HG03045 (cell line): ENCODE measurements around the gene CEP85L.

ENCODE experiments used
- ATAC-seq: cut with Tn5 transposase; IDR thresholded peaks from one replicate; pipeline ENCODE4 v1.9.1; 2021; ENCODE audit warnings: mild to moderate bottlenecking, moderate library complexity; ENCODE audit not compliant: unreplicated experiment

CEP85L gene

DNA sequence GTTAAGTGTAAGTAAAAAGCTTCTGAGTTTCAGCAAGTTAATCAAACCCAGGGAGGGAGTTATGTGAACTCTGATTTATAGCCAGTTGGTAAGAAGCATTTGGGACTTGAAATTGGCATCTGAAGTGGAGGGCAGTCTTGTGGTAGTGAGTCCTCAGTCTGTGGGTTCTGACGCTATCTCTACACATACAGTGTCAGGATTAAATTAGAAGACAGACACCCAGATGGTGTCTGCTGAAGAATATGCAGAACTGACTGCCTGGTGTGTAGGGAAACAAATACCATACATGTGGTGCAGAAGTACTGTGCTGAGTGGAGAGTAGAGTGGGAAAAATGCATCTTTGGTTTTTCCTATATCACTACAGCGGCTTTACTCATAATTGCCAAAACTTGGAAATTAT, 146.8 kb downstream of the CEP85L start:
- ATAC-seq: no peak

DNA sequence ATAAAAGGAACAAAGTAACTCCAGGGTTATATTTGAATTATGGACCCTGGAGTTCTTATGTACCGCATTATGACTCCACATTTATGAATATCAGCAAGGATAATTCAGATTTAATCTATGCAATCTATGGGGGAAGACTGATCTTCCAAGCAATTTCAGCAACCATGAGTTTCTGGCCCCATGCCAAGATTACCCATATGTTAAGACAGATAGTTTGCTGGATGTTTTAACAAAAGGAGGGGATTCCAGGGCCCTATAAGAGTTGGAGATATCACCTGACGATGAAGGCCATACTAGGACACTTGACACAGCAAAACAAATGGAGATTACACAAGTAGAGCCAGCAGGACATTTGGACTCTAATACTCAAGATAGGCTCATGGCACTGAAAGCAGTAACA, 149.2 kb downstream of the CEP85L start:
- no peak for ATAC-seq

DNA sequence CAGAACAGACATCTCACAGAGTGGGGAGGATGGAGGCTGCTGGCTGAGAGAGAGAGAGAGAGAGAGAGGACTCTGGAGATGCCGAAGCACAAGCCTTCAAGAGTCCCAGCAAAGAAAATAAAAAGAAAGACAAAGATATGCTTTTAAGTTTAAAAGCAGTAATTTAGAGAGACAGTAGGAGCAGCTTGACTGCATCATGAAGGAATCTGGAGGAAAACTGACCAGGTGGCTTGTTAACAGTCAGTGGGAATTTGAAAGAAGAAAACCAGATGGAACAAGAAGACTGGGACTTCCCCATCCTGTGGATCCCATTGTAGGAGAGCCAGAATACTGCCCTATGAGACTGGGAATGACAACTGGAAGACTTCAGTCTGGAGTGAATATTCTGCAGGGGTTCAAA, 149.6 kb downstream of the CEP85L start:
- ATAC-seq: no peak

DNA sequence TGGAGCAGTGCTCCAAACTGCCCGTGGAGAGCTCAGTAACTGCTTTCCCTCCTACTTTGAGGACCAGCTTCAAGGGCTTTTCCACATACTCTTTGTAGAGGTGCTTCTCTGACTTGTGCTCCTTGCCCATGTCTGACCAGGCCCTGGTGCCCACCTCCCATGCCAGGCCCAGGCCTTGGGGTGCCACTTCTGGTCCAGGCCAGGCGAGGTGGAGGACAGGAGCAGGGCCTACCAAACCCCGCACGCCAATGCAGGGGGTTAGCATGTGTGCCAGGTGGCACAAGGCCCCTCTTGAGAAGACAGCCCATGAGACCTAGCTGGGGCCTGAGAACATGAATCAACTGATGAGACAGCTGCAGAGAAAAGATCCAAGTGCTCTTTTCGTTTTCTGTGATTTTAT, 150.3 kb downstream of the CEP85L start:
- ATAC-seq: no peak

DNA sequence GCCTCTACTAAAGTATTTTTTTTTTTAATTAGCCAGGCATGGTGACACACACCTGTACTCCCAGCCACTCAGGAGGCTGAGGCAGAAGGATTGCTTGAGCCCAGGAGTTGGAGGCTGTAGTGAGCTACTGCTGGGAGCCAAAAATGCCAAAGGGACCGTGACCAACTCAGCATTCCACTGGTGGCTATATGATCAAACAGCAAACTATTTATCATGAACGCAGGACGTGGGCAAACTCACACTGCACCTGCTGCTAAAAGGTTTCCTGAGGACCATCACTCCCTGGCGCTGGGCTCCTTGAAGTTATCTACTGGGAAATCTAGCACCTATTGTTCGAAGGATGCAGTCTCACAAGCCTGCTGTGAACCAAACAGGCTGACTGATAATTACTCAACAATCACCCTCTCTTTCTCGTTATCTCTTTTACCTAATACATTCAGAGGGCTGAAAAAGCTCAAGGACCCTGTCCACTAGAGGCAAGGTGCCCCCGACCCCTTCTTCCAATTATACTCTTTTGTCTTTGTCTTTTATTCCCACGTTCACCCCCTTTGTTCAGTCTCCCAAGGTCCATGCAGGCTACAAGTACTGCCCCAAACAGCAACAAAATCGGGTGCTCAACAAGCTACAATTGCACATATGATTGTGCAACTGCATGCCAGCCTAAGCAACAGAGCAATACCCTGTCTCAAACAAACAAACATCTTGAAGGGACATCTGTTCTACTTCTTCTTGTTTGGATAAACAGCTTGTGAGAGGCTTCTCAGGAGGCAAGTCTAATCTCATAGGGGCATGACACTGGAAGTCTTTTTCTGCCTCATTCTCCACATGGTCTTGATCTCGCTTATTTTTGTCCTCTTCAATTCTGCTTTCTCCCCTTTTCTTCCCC, 151.0 kb downstream of the CEP85L start:
- ATAC-seq: no peak

DNA sequence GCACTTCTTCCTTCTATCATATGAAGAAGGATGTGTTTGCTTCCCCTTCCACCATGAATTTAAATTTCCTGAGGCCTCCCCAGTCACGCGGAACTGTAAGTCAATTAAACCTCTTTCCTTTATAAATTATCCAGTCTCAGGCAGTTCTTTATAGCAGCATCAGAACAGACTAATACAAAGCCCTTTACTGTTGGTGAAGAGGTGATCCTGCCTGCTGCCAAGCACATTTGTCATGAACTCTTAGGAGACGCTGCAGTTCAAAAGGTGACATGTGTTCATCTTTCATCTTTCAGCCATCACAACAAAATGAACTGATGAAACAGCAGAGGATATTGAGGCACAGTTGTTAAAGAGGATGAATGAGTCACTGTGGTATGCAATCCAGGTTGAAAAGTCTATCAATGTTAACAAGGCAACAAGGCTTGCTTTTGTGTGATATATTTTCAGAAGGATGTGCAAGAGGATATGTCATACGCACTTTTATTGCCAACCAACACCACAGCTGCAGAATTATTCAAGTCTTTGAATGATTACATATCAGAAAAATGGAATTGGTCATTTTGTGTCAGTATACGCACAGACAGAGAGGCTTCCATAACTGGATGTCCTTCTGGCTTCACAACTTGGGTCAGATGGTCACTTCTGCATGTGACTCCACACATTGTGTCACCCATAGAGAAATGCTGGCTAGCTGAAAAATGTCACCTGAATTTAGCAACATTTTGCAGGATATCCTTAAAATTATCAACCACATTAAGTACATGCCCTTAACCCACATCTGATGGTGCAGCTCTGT, 155.7 kb downstream of the CEP85L start:
- no peak for ATAC-seq

DNA sequence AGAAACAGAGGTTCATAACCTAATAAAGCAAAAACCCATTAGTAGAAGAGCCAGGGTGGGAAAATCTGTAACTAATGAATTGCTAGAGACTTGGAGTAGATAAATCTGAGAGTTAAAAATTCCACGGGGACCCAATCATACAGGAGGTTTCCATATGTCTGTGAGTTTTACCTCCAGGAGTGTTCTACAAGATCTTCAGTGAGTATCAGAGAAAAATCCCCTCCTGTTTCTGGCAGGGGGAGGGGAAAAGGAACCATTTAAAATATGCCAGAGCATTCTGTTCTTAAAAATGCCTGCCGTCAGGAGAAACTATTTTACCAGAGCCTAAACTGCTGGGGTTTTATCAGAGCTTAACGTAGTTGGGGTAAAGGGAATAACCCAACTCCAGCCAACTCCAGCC, 157.3 kb downstream of the CEP85L start:
- no peak for ATAC-seq

DNA sequence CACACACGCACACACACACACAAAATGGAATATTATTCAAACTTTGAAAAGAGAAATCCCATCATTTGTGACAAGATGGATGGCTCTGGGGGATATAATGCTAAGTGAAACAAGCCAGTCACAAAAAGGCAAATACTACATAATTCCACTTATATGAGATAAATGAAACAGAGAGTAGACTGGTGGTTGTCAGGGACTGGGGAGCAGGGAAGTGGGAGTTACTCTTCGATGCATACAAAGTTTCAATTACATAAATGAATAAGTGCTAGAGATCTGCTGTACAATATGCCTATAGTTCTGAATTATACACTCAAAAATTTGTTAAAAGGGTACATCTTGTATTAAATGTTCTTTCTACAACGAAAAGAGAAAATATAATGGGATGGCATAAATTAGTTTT, 161.4 kb downstream of the CEP85L start:
- no peak for ATAC-seq

DNA sequence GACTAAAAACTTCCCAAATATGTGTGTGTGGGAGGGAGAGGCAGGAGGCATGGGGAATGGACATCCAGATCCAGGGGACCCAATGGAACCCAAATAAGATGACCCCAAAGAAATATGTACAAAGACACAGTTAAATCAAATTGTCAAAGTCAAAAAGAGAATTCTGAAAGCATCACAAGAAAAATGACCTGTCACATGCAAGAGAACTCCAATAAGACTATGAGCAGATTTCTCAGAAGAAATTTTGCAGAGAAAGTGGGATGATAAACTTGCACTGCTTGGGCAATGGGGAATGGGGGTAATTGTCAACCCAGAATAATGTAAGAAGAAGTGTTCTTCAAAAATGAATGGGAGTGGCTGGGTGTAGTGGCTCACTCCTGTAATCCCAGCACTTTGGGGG, 162.8 kb downstream of the CEP85L start:
- ATAC-seq: no peak

DNA sequence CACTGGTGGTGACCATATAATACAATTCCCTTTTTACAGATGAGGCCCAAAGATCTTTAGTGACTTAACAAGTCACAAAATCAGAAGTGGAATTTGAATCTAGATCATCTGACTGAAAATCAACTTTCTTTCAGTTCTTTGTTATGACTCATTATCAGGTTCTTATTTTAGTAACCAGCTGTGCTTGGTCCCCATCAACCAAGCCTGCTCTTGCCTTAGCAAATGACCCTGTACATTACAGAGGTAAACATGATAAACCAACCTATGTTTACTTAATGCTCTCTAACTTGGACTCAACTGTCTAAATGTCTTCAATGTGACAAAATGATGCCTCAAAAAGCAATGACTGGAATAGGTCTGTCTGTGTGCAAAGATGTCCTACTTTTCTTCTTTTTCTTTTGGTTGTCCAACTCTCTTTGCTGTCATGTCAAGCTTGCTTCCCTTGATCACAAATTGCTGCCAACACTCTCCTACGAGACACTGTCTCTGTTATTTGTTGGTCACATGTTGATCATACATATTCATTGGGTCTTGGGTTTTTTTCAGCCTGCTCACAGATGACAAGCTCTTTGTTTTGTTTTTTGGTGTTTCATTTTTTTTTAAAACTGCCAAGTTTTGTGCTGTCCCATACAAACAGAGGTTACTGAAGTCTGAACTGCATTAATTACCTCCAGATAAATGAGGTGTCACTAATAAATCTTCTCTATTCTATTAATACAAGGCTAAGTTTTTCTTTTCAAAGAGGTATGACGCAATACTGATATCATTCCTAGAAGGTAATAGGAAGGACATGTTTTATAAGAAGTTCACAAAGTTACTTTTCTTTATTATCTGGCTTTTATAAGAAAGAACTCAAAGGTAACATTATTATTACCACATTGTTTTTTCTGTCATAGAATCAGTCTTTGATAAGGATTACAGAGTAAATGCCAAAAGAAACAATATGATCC, 165.5 kb downstream of the CEP85L start:
- peak; percentile 94 for ATAC-seq

DNA sequence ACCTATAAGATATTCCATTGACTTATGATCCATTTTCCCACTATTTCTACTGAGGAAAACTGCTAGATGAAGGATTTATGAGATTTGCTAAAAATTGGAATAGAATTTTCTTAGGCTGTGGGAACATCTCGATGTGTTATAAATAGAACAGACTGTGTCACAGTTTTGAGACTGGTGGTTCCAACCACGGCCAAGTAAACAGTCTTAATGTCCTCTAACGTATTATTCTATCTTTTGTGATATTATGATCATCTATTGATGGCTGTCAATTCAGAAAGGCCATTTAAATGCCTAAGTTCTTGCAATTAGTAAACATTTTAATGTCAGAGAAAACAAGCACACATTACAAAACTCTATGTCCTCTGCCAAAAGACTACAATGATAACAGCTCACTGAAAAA, 174.8 kb downstream of the CEP85L start:
- no peak for ATAC-seq

DNA sequence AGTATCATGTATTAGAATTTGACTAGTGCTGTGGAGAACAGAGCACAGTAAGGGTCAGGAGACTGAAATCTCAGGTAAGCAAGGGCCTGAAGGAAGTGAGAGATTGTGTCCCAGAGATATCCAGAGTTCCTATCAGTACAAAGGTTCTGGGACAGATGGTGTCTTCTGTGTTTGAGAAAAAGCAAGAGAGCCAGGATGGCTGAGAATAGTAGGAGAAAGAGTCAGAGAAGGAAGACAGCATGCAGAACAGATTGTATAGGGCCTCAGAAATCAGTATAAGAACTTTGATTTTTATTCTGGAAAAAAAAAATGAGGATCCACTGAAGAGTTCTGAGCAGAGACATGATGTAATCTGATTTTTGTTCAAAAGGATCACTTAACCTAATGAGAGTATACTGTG, 178.1 kb downstream of the CEP85L start:
- ATAC-seq: no peak

DNA sequence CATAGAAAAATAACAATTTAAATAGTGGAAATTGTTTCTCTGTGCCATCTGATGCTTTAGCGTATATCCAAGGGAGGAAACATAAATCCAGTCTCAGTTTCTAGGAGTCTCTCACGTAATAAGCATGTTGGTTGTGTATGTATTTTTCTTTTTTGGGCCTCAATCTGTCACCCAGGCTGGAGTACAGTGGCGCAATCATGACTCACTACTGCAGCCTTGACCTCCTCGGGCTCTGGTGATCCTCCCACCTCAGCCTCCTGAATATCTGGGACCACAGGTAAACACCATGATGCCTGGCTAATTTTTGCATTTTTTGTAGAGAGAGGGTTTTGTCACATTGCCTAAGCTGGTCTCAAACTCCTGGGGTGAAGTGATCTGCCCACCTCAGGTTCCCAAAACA, 181.9 kb downstream of the CEP85L start:
- ATAC-seq: no peak

DNA sequence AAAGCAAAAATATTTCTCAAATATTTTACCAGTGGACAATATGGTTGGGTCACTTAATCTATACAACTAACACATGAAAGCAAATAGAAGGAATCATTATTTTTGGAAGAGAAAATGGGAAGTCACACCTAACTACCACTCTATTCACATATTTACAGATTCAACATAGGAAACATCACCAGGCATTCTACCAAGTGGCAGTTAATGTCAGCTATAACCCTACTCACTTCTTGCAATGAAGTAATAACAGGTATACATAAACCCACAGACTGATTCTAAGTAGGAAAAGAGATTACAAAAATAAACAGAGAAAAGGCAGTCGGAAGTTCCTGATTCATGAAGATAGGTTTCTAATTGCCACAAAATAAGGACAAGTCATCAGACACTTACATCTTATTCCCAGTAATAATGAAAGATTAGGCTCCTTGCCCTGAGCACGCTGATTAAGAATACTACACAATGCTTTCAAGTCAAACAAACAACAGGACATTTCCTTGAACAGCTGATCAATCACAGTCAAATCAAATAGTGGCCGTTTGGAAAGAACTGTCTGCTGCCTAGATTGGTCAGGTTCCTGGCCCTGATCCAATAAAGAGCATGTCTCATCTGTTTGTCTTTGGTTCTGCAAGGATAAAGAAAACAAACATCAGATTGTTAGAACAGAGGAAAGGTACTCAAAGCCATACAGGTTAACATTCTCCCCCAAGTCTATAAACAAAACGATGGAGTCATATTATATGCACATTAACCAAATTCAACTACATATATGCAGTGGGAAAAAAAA, 182.5 kb downstream of the CEP85L start:
- ATAC-seq: no peak

DNA sequence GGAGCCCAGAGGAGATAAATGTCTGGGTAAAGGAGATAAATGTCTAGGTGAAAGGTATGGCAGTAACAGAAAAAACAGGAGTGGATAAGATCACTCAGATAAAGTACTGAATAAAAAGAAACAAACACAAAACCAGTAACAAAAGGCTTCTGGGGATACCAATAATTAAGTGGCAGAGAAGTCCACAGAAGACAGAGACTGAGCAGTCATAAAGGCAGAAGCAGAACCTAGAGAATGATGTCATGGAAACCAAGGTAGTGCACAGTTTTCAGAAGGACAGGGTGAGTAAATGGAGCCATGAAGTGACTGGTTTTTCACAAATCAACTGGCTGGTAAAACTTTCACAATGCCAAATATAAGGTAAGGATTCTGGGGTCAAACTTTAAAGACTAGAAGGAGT, 184.2 kb downstream of the CEP85L start:
- ATAC-seq: peak; percentile 56

DNA sequence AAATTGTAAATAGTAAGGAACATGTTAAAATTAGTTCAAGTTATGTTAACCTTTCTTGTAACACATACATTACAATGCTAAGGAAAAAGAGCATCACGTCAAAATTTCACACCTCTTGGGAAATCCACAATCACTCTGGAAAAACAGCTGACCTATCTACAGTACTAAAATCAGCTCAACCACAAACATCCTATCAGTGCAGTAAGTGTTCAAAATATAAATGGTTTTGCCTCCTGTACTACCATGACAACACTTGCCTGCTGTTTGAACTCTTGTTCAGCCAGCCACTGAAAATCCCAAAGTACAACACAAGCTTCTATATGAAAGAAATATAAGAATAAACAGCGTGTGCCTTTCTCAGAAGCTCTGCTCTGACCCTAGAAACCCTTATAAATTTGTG, 186.8 kb downstream of the CEP85L start:
- no peak for ATAC-seq

DNA sequence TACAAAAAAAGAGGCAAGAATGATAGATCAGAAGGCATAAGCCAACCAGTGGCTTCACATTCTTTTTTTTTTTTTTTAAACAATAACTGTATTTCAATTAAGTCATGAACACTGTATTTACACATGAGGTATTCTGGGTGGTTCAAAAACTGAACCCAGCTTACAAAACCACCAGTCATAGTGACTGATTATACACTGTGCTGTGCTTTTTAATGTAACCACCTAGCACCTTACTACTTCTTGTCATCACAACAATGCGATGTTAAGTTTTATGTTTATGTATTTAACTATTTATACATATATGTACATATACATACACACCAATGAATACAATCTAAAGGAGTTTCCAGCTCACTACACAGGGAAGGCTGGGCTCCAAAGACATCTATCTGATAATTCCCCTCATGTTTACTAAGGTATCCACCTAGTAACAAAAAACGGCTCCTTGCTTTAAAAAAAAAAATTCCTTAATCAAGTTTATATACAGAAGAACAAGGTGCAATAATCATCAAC, 190.4 kb downstream of the CEP85L start:
- no peak for ATAC-seq

DNA sequence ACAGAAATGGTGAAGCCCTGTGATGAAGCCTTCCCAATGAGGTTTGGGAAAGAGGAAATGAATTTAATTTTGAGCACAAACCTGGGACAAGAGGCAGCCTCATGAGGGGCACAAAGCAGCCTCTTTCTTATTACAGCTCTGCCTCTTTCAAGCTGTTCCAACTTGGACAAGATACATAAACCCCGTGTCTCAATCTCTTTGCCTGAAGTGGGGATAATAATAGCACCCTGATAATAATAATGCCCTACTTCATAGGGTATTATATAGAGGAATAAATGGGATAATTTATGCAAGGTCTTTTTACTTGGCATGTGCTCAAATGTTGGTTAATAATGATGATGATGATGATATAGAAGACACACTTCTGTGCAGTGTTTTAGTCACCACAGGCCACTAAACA, 194.4 kb downstream of the CEP85L start:
- ATAC-seq: no peak

DNA sequence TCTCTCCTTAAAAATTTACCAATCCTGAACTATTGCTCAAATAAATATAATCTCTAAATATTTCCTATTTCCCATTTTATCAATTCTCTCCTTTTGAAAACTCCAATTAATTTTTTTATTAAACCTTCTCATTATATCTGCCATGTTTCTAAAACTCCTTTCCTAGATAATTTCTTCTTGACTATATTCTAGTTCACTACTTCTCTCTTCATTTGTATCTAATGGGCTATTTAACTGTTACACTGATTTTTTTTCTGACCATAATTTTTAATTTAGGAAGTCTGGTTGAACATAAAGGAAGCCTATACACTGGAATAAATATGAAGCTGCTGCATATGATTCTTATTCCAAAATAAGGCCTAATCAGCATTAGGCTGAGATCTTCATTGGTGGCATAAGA, 199.6 kb downstream of the CEP85L start:
- no peak for ATAC-seq

DNA sequence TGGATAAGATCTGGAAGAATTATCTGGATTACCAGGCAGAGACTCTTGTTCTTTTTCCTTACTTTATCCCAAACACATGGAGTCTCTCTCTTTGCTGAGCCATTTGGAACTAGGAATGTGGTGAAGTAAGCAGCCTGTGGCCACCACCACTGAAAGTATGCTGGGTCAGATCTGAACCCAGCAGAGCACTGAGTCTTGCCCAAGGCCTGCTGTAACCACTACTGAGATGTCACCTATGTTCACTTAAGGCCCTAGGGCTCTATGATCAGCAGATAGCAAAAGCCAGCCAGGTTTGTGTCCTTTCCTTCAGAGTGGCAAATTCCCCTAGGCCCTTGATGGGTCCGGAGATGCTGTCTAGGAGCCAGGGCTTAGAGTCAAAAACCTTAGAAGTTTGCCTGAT, 206.6 kb downstream of the CEP85L start:
- ATAC-seq: no peak
